Psoas muscle (tissue), 8 donors: ENCODE measurements around the gene HIPK3. TPM values are rescaled to one million over a fixed set of nuclear protein-coding genes. Genes with fewer than 3 reads are reported as not detected.

Experiments
- ATAC-seq, 4 donors: fragments of 200-7000 bp; cut with Tn5 transposase; one replicate each; pipeline ENCODE4 v1.9.1; 2020; ENCODE audit warnings: moderate library complexity in 3 of 4, mild to moderate bottlenecking in 2 of 4
- DNase-seq, 2 donors: peaks; one replicate each; pipeline ENCODE4 v3.0.0-alpha.2; 2020
- H3K27ac ChIP-seq: fragments of 200-600 bp; one replicate; pipeline ENCODE4 v1.8.0; 2022
- H3K27me3 ChIP-seq, 3 donors: fragments of 200-600 bp in 1 of 3; one replicate each; pipeline versions ENCODE4 v1.6.1 to v1.8.0; 2013 to 2022; ENCODE audit warnings: low read length in 2 of 3, mild to moderate bottlenecking in 2 of 3, moderate library complexity in 1 of 3; ENCODE audit not compliant: insufficient read depth in 3 of 3
- H3K36me3 ChIP-seq, 2 donors: fragments of 200-600 bp in 1 of 2; one replicate each; pipeline versions ENCODE4 v1.6.1 to v1.8.0; 2013 to 2022; ENCODE audit warnings: low read depth in 1 of 2, mild to moderate bottlenecking in 1 of 2, moderate library complexity in 1 of 2; ENCODE audit not compliant: insufficient read depth in 1 of 2
- H3K4me1 ChIP-seq: fragments of 200-600 bp; one replicate; pipeline ENCODE4 v1.8.0; 2022
- H3K4me3 ChIP-seq: fragments of 200-600 bp; one replicate; pipeline ENCODE4 v1.8.0; 2022; ENCODE audit warnings: mild to moderate bottlenecking
- H3K9me3 ChIP-seq: fragments of 200-600 bp; one replicate; pipeline ENCODE4 v1.8.0; 2022
- CTCF ChIP-seq: fragments of 200-600 bp; IDR thresholded peaks from one replicate; pipeline ENCODE4 v1.8.0; 2022; ENCODE audit warnings: antibody characterized with exemption
- WGBS, 3 donors: extraction: QIAGEN DNeasy Blood & Tissue Kit; methylation state at CpG; one replicate each; pipeline versions ENCODE4 v1.1.6 to v1.1.7; 2013; 5-methylcytosine and 5-hydroxymethylcytosine counted together
- intact Hi-C, 2 donors: fragments of 100-400 bp; cut with DNase I; formaldehyde crosslinking; loops; one replicate each; pipeline versions ENCODE4 v1.11.0 to v1.14.2; 2022
- long read RNA-seq, 2 donors: library from polyadenylated mRNA; unstranded; transcript quantifications; one replicate each; pipeline ENCODE4 v2.0.0, GENCODE V29; 2021
- polyA plus RNA-seq, 3 donors: library from polyadenylated mRNA; stranded (reverse); fragments of 200-250 nt; gene quantifications; one replicate each; pipeline ENCODE4 v1.2.3, GENCODE V29; 2013
- total RNA-seq, 4 donors: library from RNA; stranded (reverse); fragmentation: NEBNext Ultra II Directional in 2 of 4; extraction: Animal tissue kit (Norgen Biotek cat#: 25700) in 2 of 4; gene quantifications; one replicate each; pipeline versions ENCODE4 v1.2.1 to v1.2.4, GENCODE V29; 2021 to 2023
- donor health status: healthy with polysubstance abuse.
- donor health status: DM: no; HTN: no; CAD: no; lungs with moderate emphysema.
- donor health status: Bipolar disorder and iron deficiency.
- donor health status: healthy.
- donor health status: DM: yes; HTN: yes; CAD: no.
- donor health status: DM: no; HTN: no; CAD: no.
- donor health status: DM: no; HTN: no; CAD: no.
- donor health status: DM: yes; HTN: yes; CAD: no.

HIPK3 gene
- total RNA-seq (100 to 1,000 TPM; 119 to 155 (median 134) TPM), polyA plus RNA-seq (10 to 100 TPM in 2 of 3 donors, 1 to 10 TPM in 1; 7.8 to 64.2 (median 25.5) TPM)
- long read RNA-seq, donor 1, partial matches to known transcripts, result 14 of 15 reads
- long read RNA-seq, donor 1, other reads (novel, unspliced or antisense), result 1 of 15 reads
- long read RNA-seq, donor 2, full-length matches to known transcripts, result 4 of 36 reads
- long read RNA-seq, donor 2, partial matches to known transcripts, result 29 of 36 reads
- long read RNA-seq, donor 2, other reads (novel, unspliced or antisense), result 3 of 36 reads

GRCh38 chr11:33257160-33257896 lies at the start of gene HIPK3:
Gene HIPK3 (plus strand): TSS chr11:33257381.
- Histone ChIP-seq H3K9me3 (no peaks in the 10 kb centered on the region), H3K4me3 (peak within 1 kb of the TSS; percentile 95), H3K36me3 (no peaks in the 10 kb centered on the region), H3K27me3 (no peaks in the 10 kb centered on the region), H3K4me1 (peaks cover 32% of the 10 kb centered on the region), H3K27ac (peak within 1 kb of the TSS; percentile 100)
- intact Hi-C loops, result loop anchor here (5.0 kb wide), 2 partner anchors 70 to 95 kb away; partner anchors contain the start of gene CSTF3 (in 2 of the 2)
- DNase-seq (peak; percentile 84 to 90), ATAC-seq (peak; percentile 80 to 85 (median 82))
- peak; percentile 66 for TF ChIP-seq CTCF
- 0 to 1% (median 0%) methylated on average over 37 to 85 of the region's 85 CpGs for WGBS, 3 donors

- no peaks in the 10 kb centered on the region for H3K27me3 ChIP-seq
- intact Hi-C loops, result no loop called here
- no peaks in the 10 kb centered on the region for H3K9me3 ChIP-seq
- DNase-seq (no peak), ATAC-seq (peak in 2 of 4 donors; percentile 40 to 51)
- WGBS, 3 donors, result 28 to 48% (median 33%) methylated on average over 4 of the region's 4 CpGs
- no peaks in the 10 kb centered on the region for H3K4me1 ChIP-seq
- TF ChIP-seq CTCF, result no peak
- no peak overlapping the region for H3K4me3 ChIP-seq
- H3K27ac ChIP-seq, result no peak overlapping the region
- H3K36me3 ChIP-seq, result no peaks in the 10 kb centered on the region
Measured at GRCh38 chr11:33207408-33207985, 49.7 kb upstream of the HIPK3 start.

GRCh38 chr11:33208150-33208549 lies 49.0 kb upstream of the HIPK3 start:
- intact Hi-C loops, result no loop called here
- 96 to 98% (median 97%) methylated on average over 1 of the region's 1 CpG for WGBS, 3 donors

GRCh38 chr11:33211153-33211552 lies 46.0 kb upstream of the HIPK3 start:
- 79 to 85% (median 85%) methylated on average over 3 of the region's 3 CpGs for WGBS, 3 donors
- Histone ChIP-seq H3K27ac (no peak overlapping the region), H3K36me3 (no peaks in the 10 kb centered on the region), H3K4me3 (no peak overlapping the region), H3K4me1 (no peaks in the 10 kb centered on the region), H3K9me3 (no peaks in the 10 kb centered on the region), H3K27me3 (no peaks in the 10 kb centered on the region)
- intact Hi-C loops, result no loop called here
- ATAC-seq (no peak), DNase-seq (no peak)
- TF ChIP-seq CTCF, result no peak

More at GRCh38 chr11:33208150-33208549, 49.0 kb upstream of the HIPK3 start:
- TF ChIP-seq CTCF, result no peak
- Histone ChIP-seq H3K4me3 (no peak overlapping the region), H3K9me3 (no peaks in the 10 kb centered on the region), H3K4me1 (no peaks in the 10 kb centered on the region), H3K27ac (no peak overlapping the region), H3K27me3 (no peaks in the 10 kb centered on the region), H3K36me3 (no peaks in the 10 kb centered on the region)
- ATAC-seq (no peak), DNase-seq (no peak)
